ENCODE results near the gene S100A3. TPM values are rescaled to one million over a fixed set of nuclear protein-coding genes. Genes with fewer than 3 reads are reported as not detected.

S100A3 gene, protein sequence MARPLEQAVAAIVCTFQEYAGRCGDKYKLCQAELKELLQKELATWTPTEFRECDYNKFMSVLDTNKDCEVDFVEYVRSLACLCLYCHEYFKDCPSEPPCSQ
- polyA plus RNA-seq = not detected in 2 replicates

DNA sequence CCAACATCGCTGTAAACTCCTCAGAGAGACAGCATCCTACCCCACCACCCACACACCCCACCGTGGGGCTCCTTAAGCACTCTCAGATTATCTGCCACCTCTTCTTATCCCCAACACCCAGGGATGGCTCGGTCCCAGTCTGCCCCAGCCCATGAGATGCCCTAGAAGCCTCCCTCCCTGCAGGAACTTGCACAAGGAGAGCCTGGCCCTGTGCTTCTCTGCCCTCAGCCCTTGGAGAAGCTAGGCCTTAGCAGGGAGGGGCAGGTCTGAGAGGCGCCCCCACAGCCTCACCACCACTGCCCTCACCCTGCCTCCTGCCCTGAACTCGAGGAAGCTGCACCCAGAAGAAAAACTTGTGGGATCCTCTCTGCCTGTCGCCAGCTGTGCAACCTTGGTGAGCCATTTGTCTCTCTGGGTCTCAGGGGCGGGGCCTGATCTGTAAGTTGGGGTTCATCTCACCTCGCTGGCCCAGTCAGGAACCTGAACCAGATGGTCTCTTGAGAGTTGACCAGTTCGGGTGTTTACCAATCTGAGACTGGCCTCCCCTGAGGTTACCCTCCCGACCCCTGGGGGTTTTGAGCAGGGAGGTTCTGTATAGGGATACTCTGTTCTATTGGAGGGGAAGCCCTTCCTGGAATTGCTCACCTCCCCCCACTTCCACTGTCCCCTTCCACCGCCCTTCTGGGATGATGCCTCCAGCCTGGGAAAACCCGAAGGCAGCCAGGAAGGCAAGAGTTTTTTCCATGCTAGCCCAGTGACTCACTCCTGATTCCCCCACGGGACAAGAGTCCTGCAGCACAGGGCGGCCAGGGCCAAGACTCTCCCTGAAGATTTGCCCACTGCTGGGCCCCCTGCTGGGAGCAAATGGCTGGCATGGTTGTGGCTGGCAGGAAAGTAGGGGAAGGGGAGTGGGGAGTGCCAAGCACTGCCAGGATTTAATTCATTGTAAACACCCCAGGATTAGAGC, at the start of gene S100A3:
Gene S100A3, minus strand, starts transcription at position 537 of the 967 bp plus-strand sequence. CDS start 773 bp downstream, outside the sequence.

DNA sequence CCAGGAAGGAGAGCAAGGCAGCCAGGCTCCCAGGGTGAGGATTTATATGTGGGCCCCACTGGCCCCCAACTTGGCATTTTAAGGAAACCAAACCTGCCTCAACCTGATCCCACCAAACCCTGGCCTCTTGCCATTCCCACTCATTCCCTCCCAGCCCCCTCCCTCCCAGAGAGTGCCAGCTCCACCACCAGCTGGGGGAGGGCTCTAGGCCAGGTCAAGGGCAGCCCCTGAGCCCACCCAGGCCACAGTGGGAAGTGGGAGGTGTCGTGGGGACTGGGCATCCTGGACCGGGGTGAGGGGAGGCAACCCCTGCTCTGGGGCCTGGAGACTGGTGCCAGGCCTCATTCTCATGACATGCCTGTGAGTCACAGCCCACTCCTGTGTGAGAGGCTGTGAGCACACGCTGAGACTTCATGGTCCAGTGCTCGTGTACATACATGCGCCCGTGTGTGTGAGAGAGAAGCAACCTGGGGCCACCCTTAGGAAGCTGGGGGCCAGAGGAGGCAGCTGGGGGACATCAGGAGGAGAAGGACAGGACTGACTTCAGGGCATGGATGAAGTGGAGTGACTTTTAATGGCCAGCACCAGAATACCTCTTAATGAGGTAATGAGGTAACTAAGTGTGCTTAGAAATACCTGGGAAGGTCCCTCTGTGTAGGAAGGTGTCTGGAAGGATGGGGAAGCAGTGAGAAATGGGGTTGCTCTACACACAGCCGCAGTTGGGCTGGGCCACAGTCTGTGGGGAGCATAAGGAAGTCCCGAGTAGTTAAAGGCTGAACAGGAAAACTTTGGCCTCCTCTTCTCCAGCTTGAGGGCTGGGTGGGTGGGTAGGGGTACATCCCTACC, 16.7 kb upstream of the S100A3 start, which contains the start of gene S100A2:
Gene S100A2, minus strand, starts transcription at position 316 of the 846 bp plus-strand sequence. CDS start 1,967 bp downstream, outside the sequence.

DNA sequence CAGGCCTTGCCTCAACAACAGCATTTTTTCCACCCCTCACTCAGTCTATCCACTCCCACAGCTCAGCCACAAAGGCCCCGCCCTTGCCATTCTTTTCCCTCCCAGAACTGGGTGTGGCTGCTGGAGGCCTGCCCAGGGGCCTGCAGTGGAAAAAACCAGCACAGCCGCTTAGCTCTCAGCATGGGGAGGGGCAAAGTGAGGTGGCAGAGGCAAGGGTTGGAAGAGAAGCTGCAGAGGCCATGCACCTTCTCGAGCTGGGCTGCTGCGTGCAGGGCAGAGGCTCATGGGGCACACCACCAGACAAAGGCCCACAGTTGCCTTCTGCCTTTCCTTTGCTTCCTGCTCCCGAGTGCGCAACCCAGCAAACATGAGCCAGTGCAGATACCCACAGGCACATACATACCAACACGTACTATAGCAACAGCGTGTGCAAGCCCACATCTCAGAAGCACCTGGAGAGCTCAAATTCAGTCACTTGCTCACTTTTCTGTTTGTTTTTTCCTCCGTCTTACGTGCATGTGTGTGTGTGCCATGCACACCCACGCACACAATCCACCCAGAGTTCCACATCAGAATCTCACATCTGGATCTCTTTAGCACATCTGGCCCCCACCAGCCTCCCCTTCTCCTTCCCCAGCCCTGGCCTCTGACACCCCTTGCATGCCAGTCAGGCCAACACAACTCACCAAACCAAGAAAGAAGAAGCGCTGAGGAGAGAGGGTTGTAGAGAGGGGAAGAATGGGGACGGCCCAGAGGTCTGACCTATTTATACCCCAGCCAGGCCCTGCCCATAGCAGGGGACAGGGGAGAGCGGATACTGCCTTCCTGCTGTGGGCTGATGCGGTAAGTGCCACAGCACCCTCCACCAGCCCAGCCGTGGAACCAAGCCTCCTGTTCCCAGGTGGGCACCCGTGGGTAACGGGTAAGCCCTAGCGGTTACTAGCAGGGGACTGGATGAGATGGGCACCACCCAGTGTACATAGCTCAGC, 3.7 kb downstream of the S100A3 start, which contains the start of gene S100A4:
Gene S100A4, minus strand, starts transcription at position 740 of the 989 bp plus-strand sequence. CDS start 1,012 bp downstream, outside the sequence.

DNA sequence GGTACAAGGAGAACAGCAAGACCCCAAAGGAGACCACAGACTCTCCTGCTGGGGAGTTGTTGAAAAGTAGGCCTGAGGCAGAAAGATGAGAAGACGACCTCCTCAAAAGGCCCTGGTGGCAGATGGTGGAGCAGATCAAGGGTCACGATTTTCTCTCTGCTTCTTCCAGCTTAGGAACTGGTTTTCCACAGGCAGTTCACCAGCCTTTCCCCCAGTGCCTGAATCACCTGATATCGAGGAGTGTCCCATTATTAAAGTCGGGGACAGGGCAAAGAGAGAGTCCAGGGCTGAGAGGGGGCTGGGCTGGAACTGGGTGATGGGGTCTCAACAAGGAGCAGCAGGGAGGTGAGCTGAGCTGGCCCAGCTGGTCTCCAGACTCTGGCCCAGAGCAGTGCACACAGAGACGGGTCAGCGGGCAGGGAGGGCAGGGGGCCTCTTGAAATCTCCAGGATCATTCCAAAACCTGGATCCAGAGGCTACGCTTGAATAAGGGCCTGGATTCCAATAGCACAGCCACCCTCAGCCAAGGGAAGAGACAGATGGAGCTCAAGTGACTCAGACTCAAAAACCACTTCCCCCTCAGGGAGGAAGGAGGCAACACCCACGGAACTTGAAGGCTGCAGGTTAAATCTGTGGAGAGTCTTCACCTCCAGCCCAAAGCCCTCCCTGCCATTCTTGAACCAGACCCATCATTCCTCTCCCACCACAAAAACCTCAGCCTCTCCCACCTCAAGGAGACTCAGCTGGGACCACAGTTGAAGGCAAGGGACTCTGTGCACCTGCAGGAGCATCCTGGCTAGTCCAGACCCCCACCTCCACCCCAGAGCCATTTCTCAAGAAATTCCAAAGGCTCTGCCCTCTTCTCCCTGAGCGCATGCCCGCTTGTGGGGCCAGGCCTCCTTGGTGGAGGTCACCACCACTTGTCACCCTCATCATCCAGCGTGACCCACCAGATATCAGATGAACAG, 8.4 kb downstream of the S100A3 start, which contains the start of gene S100A5:
Gene S100A5, minus strand, starts transcription at position 541 of the 968 bp plus-strand sequence. CDS start 743 bp downstream, outside the sequence.

DNA sequence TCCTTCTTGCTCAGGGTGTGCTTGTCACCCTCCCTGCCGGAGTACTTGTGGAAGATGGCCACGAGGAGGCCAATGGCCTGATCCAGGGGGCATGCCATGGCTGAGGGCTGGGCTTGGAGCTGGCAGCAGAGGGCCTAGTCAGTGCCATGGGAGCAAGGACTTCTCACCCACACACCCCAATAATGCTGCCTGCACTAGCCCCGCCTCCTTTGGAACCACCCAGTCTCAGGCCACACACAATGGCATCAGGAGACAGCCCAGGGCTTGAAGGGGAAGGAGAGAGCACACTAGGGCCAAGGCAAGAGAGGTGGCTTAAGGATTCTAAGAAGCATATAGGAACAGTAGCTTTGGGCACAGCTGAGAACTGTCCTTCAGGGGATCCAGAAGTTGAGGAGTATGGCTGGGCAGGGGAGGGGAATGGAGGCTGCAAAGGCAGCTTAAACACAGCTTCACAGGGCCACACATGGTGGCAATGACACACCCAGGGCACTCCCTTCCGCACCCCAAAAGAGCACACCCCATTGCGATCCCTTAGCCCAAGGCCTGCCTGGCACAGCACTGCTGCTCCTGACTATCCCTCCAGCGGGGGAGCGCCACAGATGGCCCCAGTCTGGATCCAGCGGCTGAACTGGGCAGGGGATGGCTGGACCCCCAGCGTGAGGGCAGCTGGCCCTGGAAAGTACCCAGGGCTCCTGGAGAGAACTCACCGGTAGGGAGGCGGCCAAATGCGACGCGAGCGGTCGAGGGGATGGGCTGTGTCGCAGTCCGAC, 13.6 kb downstream of the S100A3 start, which contains the start of gene S100A6:
Gene S100A6, minus strand, starts transcription at position 750 of the 770 bp plus-strand sequence. Its CDS starts 652 bp downstream, at position 98.

Other genes starting within 250 kb of the S100A3 start
- not detected in 2 replicates for gene PGLYRP3, start 236.3 kb downstream of the S100A3 start, polyA plus RNA-seq
- gene PGLYRP4, start 200.4 kb downstream of the S100A3 start, polyA plus RNA-seq = not detected in 2 replicates
- not detected in 2 replicates for gene S100A9, start 191.4 kb downstream of the S100A3 start, polyA plus RNA-seq
- gene S100A12, start 173.6 kb downstream of the S100A3 start, polyA plus RNA-seq = not detected in 2 replicates
- gene S100A8, start 158.2 kb downstream of the S100A3 start, polyA plus RNA-seq = not detected in 2 replicates
- gene S100A7A, start 132.7 kb downstream of the S100A3 start, polyA plus RNA-seq = not detected in 2 replicates
- gene S100A7, start 88.6 kb downstream of the S100A3 start, polyA plus RNA-seq = not detected in 2 replicates
- 19.2 and 39.7 TPM in 2 replicates for gene S100A6, start 13.3 kb downstream of the S100A3 start, polyA plus RNA-seq
- gene S100A5, start 8.3 kb downstream of the S100A3 start, polyA plus RNA-seq = not detected in 2 replicates
- 1.2 and 2.7 TPM in 2 replicates for gene S100A4, start 3.5 kb downstream of the S100A3 start, polyA plus RNA-seq
- gene S100A2, start 16.6 kb upstream of the S100A3 start, polyA plus RNA-seq = not detected in 2 replicates
- gene S100A16, start 63.9 kb upstream of the S100A3 start, polyA plus RNA-seq = 4.3 and 12.6 TPM in 2 replicates
- gene S100A14, start 67.1 kb upstream of the S100A3 start, polyA plus RNA-seq = not detected in 2 replicates
- gene S100A13, start 78.2 kb upstream of the S100A3 start, polyA plus RNA-seq = 35.3 and 50.8 TPM in 2 replicates
- gene S100A1, start 79.2 kb upstream of the S100A3 start, polyA plus RNA-seq = not detected in 2 replicates
- gene CHTOP, start 84.8 kb upstream of the S100A3 start, polyA plus RNA-seq = 26.9 and 28.4 TPM in 2 replicates
- 43.2 and 43.3 TPM in 2 replicates for gene SNAPIN, start 109.4 kb upstream of the S100A3 start, polyA plus RNA-seq
- gene ILF2, start 121.7 kb upstream of the S100A3 start, polyA plus RNA-seq = 91.4 and 99.4 TPM in 2 replicates
- 0.23 and 1.7 TPM in 2 replicates for gene NPR1, start 129.4 kb upstream of the S100A3 start, polyA plus RNA-seq
- gene INTS3, start 178.8 kb upstream of the S100A3 start, polyA plus RNA-seq = 12.1 and 16.4 TPM in 2 replicates
- gene SLC27A3, start 226.1 kb upstream of the S100A3 start, polyA plus RNA-seq = 1.2 and 5.0 TPM in 2 replicates